Activated CD4-positive, alpha-beta T cell treated with anti-CD3 and anti-CD28 coated beads for 36 hours (primary cell): ENCODE data around the gene SHLD1. TPM values are rescaled to one million over a fixed set of nuclear protein-coding genes. Genes with fewer than 3 reads are reported as not detected.

Experiments used
- ATAC-seq: fragments of 200-7000 bp; cut with Tn5 transposase; one replicate; pipeline ENCODE4 v1.10.0; 2021; ENCODE audit warnings: mild to moderate bottlenecking, moderate library complexity
- CTCF ChIA-PET: fragments of 350-600 bp; sonication (Branson Sonifier 250); formaldehyde crosslinking; loops from one replicate; lab custom pipeline; 2021; ENCODE audit warnings: antibody characterized with exemption; lab: Charles Lee
- POLR2A ChIA-PET: fragments of 350-600 bp; sonication (Branson Sonifier 250); formaldehyde crosslinking; loops from one replicate; lab custom pipeline; 2021; ENCODE audit warnings: antibody characterized with exemption, inconsistent platforms; lab: Charles Lee
- DNase-seq: peaks from one replicate; pipeline ENCODE4 v3.0.0-alpha.2; 2020
- H3K27ac Mint-ChIP-seq: one replicate; pipeline ENCODE4 v1.8.0; 2021; ENCODE audit warnings: mixed read lengths
- H3K27me3 Mint-ChIP-seq: one replicate; pipeline ENCODE4 v1.8.0; 2021; ENCODE audit warnings: mixed read lengths
- H3K36me3 Mint-ChIP-seq: one replicate; pipeline ENCODE4 v1.8.0; 2021; ENCODE audit warnings: low read depth, mixed read lengths
- H3K4me1 Mint-ChIP-seq: one replicate; pipeline ENCODE4 v1.8.0; 2021; ENCODE audit warnings: mixed read lengths
- H3K4me3 Mint-ChIP-seq: one replicate; pipeline ENCODE4 v1.8.0; 2021; ENCODE audit warnings: mild to moderate bottlenecking, moderate library complexity, mixed read lengths
- H3K9me3 Mint-ChIP-seq: one replicate; pipeline ENCODE4 v1.8.0; 2021; ENCODE audit warnings: low read depth, mixed read lengths
- intact Hi-C, 2 experiments: fragments of 100-400 bp; cut with DNase I in 1 of 2; cut with micrococcal nuclease in 1 of 2; formaldehyde crosslinking; loops; one replicate each; pipeline versions ENCODE4 v1.14.2 to v1.15.1; 2022 to 2024; cut with DNase I, micrococcal nuclease
- total RNA-seq, 2 experiments: library from RNA; stranded (reverse); gene quantifications; one replicate each; pipeline ENCODE4 v1.2.3, GENCODE V29; 2021

The SHLD1 gene
- total RNA-seq, 2 experiments from 2014 or later, result 10.4 to 10.5 TPM

GRCh38 chr20:5834436-5835005 lies 84.3 kb downstream of the SHLD1 start:
- CTCF ChIA-PET, result interaction anchor here (1.0 to 2.5 kb wide), 4 partner anchors 18 to 304 kb away, joined by 3 to 10 read pairs (median 6); no protein-coding TSS in a partner anchor
- Mint-ChIP-seq H3K36me3 (peaks cover 1% of the 10 kb centered on the region), H3K4me1 (peaks cover 31% of the 10 kb centered on the region), H3K27ac (no peak overlapping the region), H3K27me3 (no peaks in the 10 kb centered on the region), H3K9me3 (peaks cover 2% of the 10 kb centered on the region), H3K4me3 (no peak overlapping the region)
- POLR2A ChIA-PET, result interaction anchor here (0.6 kb wide), 1 partner anchor 56 kb away, joined by 3 read pairs; no protein-coding TSS in a partner anchor
- DNase-seq (no peak), ATAC-seq (no peak)
- intact Hi-C loops, result no loop called here

GRCh38 chr20:5835321-5835821 lies 85.2 kb downstream of the SHLD1 start:
- Mint-ChIP-seq H3K36me3 (peaks cover 1% of the 10 kb centered on the region), H3K9me3 (peaks cover 2% of the 10 kb centered on the region), H3K27me3 (no peaks in the 10 kb centered on the region), H3K4me1 (peaks cover 31% of the 10 kb centered on the region), H3K27ac (peak overlapping the region; percentile 53), H3K4me3 (no peak overlapping the region)
- ATAC-seq (peak; percentile 84), DNase-seq (peak; percentile 40)
- intact Hi-C loops, result no loop called here
- POLR2A ChIA-PET, result interaction anchor here (0.6 kb wide), 1 partner anchor 55 kb away, joined by 3 read pairs; no protein-coding TSS in a partner anchor
- CTCF ChIA-PET, result interaction anchor here (1.0 to 2.5 kb wide), 2 partner anchors 18 to 129 kb away, joined by 3 to 10 read pairs; no protein-coding TSS in a partner anchor

GRCh38 chr20:5835871-5836270 lies 85.7 kb downstream of the SHLD1 start:
- ChIA-PET CTCF (interaction anchor here (0.7 to 2.5 kb wide), 3 partner anchors 19 to 213 kb away, joined by 3 to 10 read pairs (median 4); no protein-coding TSS in a partner anchor), POLR2A (no interaction called here)
- Mint-ChIP-seq H3K27me3 (no peaks in the 10 kb centered on the region), H3K4me1 (peaks cover 31% of the 10 kb centered on the region), H3K36me3 (peaks cover 1% of the 10 kb centered on the region), H3K9me3 (peaks cover 2% of the 10 kb centered on the region), H3K4me3 (no peak overlapping the region), H3K27ac (peak overlapping the region; percentile 53)
- DNase-seq (no peak), ATAC-seq (peak; percentile 64)
- intact Hi-C loops, result loop anchor here in 1 of 2 experiments (1.0 kb wide), 1 partner anchor 8 kb away; no protein-coding TSS in a partner anchor

- Mint-ChIP-seq H3K27ac (peak overlapping the region; percentile 29), H3K4me1 (peaks cover 31% of the 10 kb centered on the region), H3K36me3 (peaks cover 1% of the 10 kb centered on the region), H3K27me3 (no peaks in the 10 kb centered on the region), H3K9me3 (peaks cover 2% of the 10 kb centered on the region), H3K4me3 (no peak overlapping the region)
- POLR2A ChIA-PET, result no interaction called here
- intact Hi-C loops, result loop anchor here in 1 of 2 experiments (1.0 kb wide), 1 partner anchor 8 kb away; no protein-coding TSS in a partner anchor
- DNase-seq (no peak), ATAC-seq (no peak)
- CTCF ChIA-PET, result interaction anchor here (0.7 to 2.5 kb wide), 2 partner anchors 20 to 212 kb away, joined by 4 to 10 read pairs; no protein-coding TSS in a partner anchor
Measured at GRCh38 chr20:5836569-5836968, 86.4 kb downstream of the SHLD1 start.

GRCh38 chr20:5840411-5841002 lies 90.3 kb downstream of the SHLD1 start:
- H3K9me3 Mint-ChIP-seq, result peaks cover 2% of the 10 kb centered on the region
- ChIA-PET POLR2A (no interaction called here), CTCF (interaction anchor here (2.2 kb wide), 1 partner anchor 14 kb away, joined by 6 read pairs; no protein-coding TSS in a partner anchor)
- H3K4me1 Mint-ChIP-seq, result peaks cover 55% of the 10 kb centered on the region
- no peak overlapping the region for H3K4me3 Mint-ChIP-seq
- peaks cover 1% of the 10 kb centered on the region for H3K36me3 Mint-ChIP-seq
- H3K27me3 Mint-ChIP-seq, result no peaks in the 10 kb centered on the region
- H3K27ac Mint-ChIP-seq, result no peak overlapping the region
- ATAC-seq, result no peak
- intact Hi-C loops, result loop anchor here (5.0 to 10.0 kb wide), 2 partner anchors 313 to 486 kb away; no protein-coding TSS in a partner anchor
- no peak for DNase-seq

- ChIA-PET POLR2A (no interaction called here), CTCF (interaction anchor here (1.4 to 2.0 kb wide), 2 partner anchors 25 to 312 kb away, joined by 3 to 9 read pairs; no protein-coding TSS in a partner anchor)
- ATAC-seq, result no peak
- Mint-ChIP-seq H3K4me1 (peaks cover 55% of the 10 kb centered on the region), H3K4me3 (no peak overlapping the region), H3K27ac (no peak overlapping the region), H3K27me3 (no peaks in the 10 kb centered on the region), H3K36me3 (peaks cover 1% of the 10 kb centered on the region), H3K9me3 (peaks cover 2% of the 10 kb centered on the region)
- intact Hi-C loops, result loop anchor here (5.0 to 10.0 kb wide), 2 partner anchors 314 to 487 kb away; no protein-coding TSS in a partner anchor
- no peak for DNase-seq
Measured at GRCh38 chr20:5841522-5841921, 91.3 kb downstream of the SHLD1 start.

GRCh38 chr20:5842465-5842864 lies 92.3 kb downstream of the SHLD1 start:
- H3K4me3 Mint-ChIP-seq, result no peak overlapping the region
- H3K27me3 Mint-ChIP-seq, result no peaks in the 10 kb centered on the region
- peaks cover 50% of the 10 kb centered on the region for H3K4me1 Mint-ChIP-seq
- intact Hi-C loops, result loop anchor here (1.0 to 10.0 kb wide), 4 partner anchors 76 to 488 kb away; partner anchors contain the start of genes MCM8 (in 1 of the 2) and TRMT6 (in 1 of the 2)
- ChIA-PET CTCF (interaction anchor here (1.4 to 2.5 kb wide), 3 partner anchors 26 to 313 kb away, joined by 3 to 11 read pairs (median 9); no protein-coding TSS in a partner anchor), POLR2A (no interaction called here)
- no peak overlapping the region for H3K27ac Mint-ChIP-seq
- H3K9me3 Mint-ChIP-seq, result peaks cover 2% of the 10 kb centered on the region
- H3K36me3 Mint-ChIP-seq, result peaks cover 1% of the 10 kb centered on the region
- ATAC-seq, result no peak
- DNase-seq, result no peak

GRCh38 chr20:5843054-5843592 lies 92.9 kb downstream of the SHLD1 start:
- peaks cover 1% of the 10 kb centered on the region for H3K36me3 Mint-ChIP-seq
- intact Hi-C loops, result loop anchor here (2.0 to 10.0 kb wide), 3 partner anchors 76 to 488 kb away; no protein-coding TSS in a partner anchor
- peak overlapping the region; percentile 2 for H3K4me3 Mint-ChIP-seq
- POLR2A ChIA-PET, result interaction anchor here (1.7 kb wide), 1 partner anchor 129 kb away, joined by 6 read pairs; no protein-coding TSS in a partner anchor
- H3K27me3 Mint-ChIP-seq, result no peaks in the 10 kb centered on the region
- H3K27ac Mint-ChIP-seq, result peak overlapping the region; percentile 55
- H3K9me3 Mint-ChIP-seq, result peaks cover 2% of the 10 kb centered on the region
- CTCF ChIA-PET, result interaction anchor here (0.7 to 2.5 kb wide), 4 partner anchors 27 to 314 kb away, joined by 3 to 11 read pairs (median 6); no protein-coding TSS in a partner anchor
- ATAC-seq, result peak; percentile 40
- DNase-seq, result no peak
- peaks cover 51% of the 10 kb centered on the region for H3K4me1 Mint-ChIP-seq

GRCh38 chr20:5844063-5844681 lies 94.0 kb downstream of the SHLD1 start:
- Mint-ChIP-seq H3K27me3 (no peaks in the 10 kb centered on the region), H3K4me1 (peaks cover 62% of the 10 kb centered on the region), H3K9me3 (peaks cover 2% of the 10 kb centered on the region), H3K4me3 (peak overlapping the region; percentile 30), H3K36me3 (peaks cover 1% of the 10 kb centered on the region), H3K27ac (peak overlapping the region; percentile 85)
- ATAC-seq, result peak; percentile 92
- CTCF ChIA-PET, result interaction anchor here (0.5 to 2.5 kb wide), 5 partner anchors 56 to 316 kb away, joined by 3 to 11 read pairs (median 3); no protein-coding TSS in a partner anchor
- peak; percentile 83 for DNase-seq
- POLR2A ChIA-PET, result interaction anchor here (1.7 kb wide), 1 partner anchor 130 kb away, joined by 6 read pairs; no protein-coding TSS in a partner anchor
- intact Hi-C loops, result loop anchor here (1.0 to 10.0 kb wide), 6 partner anchors 8 to 489 kb away; partner anchors contain the start of genes MCM8 (in 1 of the 2) and TRMT6 (in 1 of the 2)
